Heart left ventricle (tissue), 16 donors: Measurements from ENCODE around the gene PIK3R1. TPM values are rescaled to one million over a fixed set of nuclear protein-coding genes. Genes with fewer than 3 reads are reported as not detected.

Experiments used
- ATAC-seq, 4 donors: fragments of 200-7000 bp; cut with Tn5 transposase; one replicate each; pipeline ENCODE4 v1.9.1; 2020 to 2022; ENCODE audit warnings: moderate library complexity in 4 of 4, mild to moderate bottlenecking in 3 of 4, moderate number of reproducible peaks in 1 of 4
- DNase-seq, 5 donors: peaks; one replicate each; pipeline ENCODE4 v3.0.0-alpha.2; 2020
- H3K27ac ChIP-seq, 12 donors: fragments of 200-600 bp; sonication (generic) in 4 of 12; one replicate each; pipeline versions ENCODE4 v1.5.0 to v1.8.0; 2016 to 2022; ENCODE audit warnings: mild to moderate bottlenecking in 2 of 12
- H3K27me3 ChIP-seq, 9 donors: fragments of 200-600 bp; sonication (generic) in 2 of 9; one replicate each; pipeline versions ENCODE4 v1.5.1 to v1.8.0; 2016 to 2022; ENCODE audit warnings: mild to moderate bottlenecking in 3 of 9
- H3K36me3 ChIP-seq, 9 donors: fragments of 200-600 bp; sonication (generic) in 2 of 9; one replicate each; pipeline versions ENCODE4 v1.5.0 to v1.8.0; 2018 to 2022; ENCODE audit warnings: mild to moderate bottlenecking in 2 of 9
- H3K4me1 ChIP-seq, 12 donors: fragments of 200-600 bp; sonication (generic) in 4 of 12; one replicate each; pipeline versions ENCODE4 v1.5.0 to v1.8.0; 2016 to 2022; ENCODE audit warnings: mild to moderate bottlenecking in 3 of 12
- H3K4me3 ChIP-seq, 12 donors: fragments of 200-600 bp; sonication (generic) in 4 of 12; one replicate each; pipeline versions ENCODE4 v1.5.0 to v1.8.0; 2017 to 2022; ENCODE audit warnings: mild to moderate bottlenecking in 9 of 12, moderate library complexity in 4 of 12
- H3K9me3 ChIP-seq, 12 donors: fragments of 200-600 bp; sonication (generic) in 4 of 12; one replicate each; pipeline versions ENCODE4 v1.5.0 to v1.8.0; 2016 to 2022; ENCODE audit warnings: mild to moderate bottlenecking in 1 of 12
- CTCF ChIP-seq, 12 donors: fragments of 200-600 bp; sonication (generic) in 4 of 12; IDR thresholded peaks; one replicate each; pipeline versions ENCODE4 v1.5.0 to v1.8.0; 2018 to 2022; ENCODE audit warnings: antibody characterized with exemption in 12 of 12, mild to moderate bottlenecking in 5 of 12
- POLR2A ChIP-seq, 2 donors: fragments of 450-650 bp; IDR thresholded peaks; one replicate each; pipeline ENCODE4 v1.6.1; 2017; ENCODE audit warnings: antibody characterized with exemption in 2 of 2, mild to moderate bottlenecking in 2 of 2, moderate library complexity in 2 of 2
- WGBS, 4 donors: extraction: QIAGEN DNeasy Blood & Tissue Kit in 2 of 4; methylation state at CpG; one replicate each; pipeline versions ENCODE4 v1.1.5 to v1.1.7; 2013 to 2018; 5-methylcytosine and 5-hydroxymethylcytosine counted together
- intact Hi-C, 10 donors: fragments of 100-400 bp; cut with DNase I; formaldehyde crosslinking; loops; one replicate each; pipeline versions ENCODE4 v1.11.1 to v1.14.2; 2022
- polyA plus RNA-seq, 2 donors: library from polyadenylated mRNA; stranded (reverse); fragments of 200-250 nt; gene quantifications; one replicate each; pipeline ENCODE4 v1.2.3, GENCODE V29; 2013
- total RNA-seq, 9 donors: library from RNA; depleted of rRNA in 2 of 9; stranded (reverse); fragments of >200 nt in 2 of 9; fragmentation: NEBNext Ultra II Directional in 3 of 9; extraction: Animal tissue kit (Norgen Biotek cat#: 25700) in 3 of 9; gene quantifications; one replicate each; pipeline versions ENCODE4 v1.1.0 to v1.2.4, GENCODE V29; 2016 to 2023
- donor health status: ischemic (EF 13 %, LVEDD 7.1; RV severe dilation, severe dysfunction).
- donor health status: healthy with polysubstance abuse.
- donor health status: DM: no; HTN: yes; CAD: no.
- donor health status: DM: no; HTN: no; CAD: no.
- donor health status: ischemic (EF 25% LVEDD 6.9; RV normal size, moderate dysfunction).
- donor health status: ischemic (EF 25% LVEDD 5.7; RV mildly dilated, moderate dysfunction).
- donor health status: healthy.
- donor health status: DM: yes; HTN: yes; CAD: no.
- donor health status: ischemic (EF 35%, LVEDD 5.7; RV mildly dilated, moderate dysfunction).
- donor health status: nonischemic (EF 11% LVEDD 7.7; RV severe dilation, severe dysfunction).
- donor health status: DM: yes; HTN: yes; CAD: no.
- donor health status: PGD.
- donor health status: ischemic (EF 29% LVEDD 5.4; RV normal size, mild dysfunction).
- donor health status: nonischemic (EF 23%, LVEDD 6.1; RV moderate dilation, normal function).

PIK3R1 gene
- total and polyA plus RNA-seq, 11 donors: 16.3 to 221 (median 102) TPM

- peak overlapping the region in 7 of 12 donors; percentile 15 to 95 (median 91) for H3K27ac ChIP-seq
- no peak overlapping the region for H3K4me3 ChIP-seq
- intact Hi-C loops: loop anchor here in 9 of 10 donors (1.0 to 10.0 kb wide), 9 partner anchors 173 to 721 kb away; no protein-coding TSS in a partner anchor
- 28 to 36% (median 30%) methylated on average over 4 of the region's 4 CpGs for WGBS, 4 donors
- H3K9me3 ChIP-seq: no peaks in the 10 kb centered on the region
- H3K4me1 ChIP-seq: peaks cover 8 to 79% (median 43%) of the 10 kb centered on the region in 12 donors
- ATAC-seq (no peak), DNase-seq (no peak)
- H3K27me3 ChIP-seq: no peaks in the 10 kb centered on the region
- H3K36me3 ChIP-seq: peaks cover 0 to 56% (median 38%) of the 10 kb centered on the region in 9 donors
- TF ChIP-seq CTCF (IDR thresholded peaks at IDR 0.05): peak; percentile 62 to 87 (median 76)
- TF ChIP-seq POLR2A (IDR thresholded peaks at IDR 0.05): no peak
These were observed 70.5 kb downstream of the PIK3R1 start for GRCh38 chr5:68285851-68286611.

GRCh38 chr5:68286612-68286912, 71.0 kb downstream of the PIK3R1 start:
- Histone ChIP-seq H3K4me1 (peaks cover 8 to 83% (median 47%) of the 10 kb centered on the region in 12 donors), H3K9me3 (no peaks in the 10 kb centered on the region), H3K4me3 (no peak overlapping the region), H3K27ac (peak overlapping the region in 10 of 12 donors; percentile 81 to 95 (median 92)), H3K36me3 (peaks cover 0 to 51% (median 33%) of the 10 kb centered on the region in 9 donors), H3K27me3 (no peaks in the 10 kb centered on the region)
- no peak for ATAC-seq
- peak in 1 of 12 donors; percentile 38 for TF ChIP-seq CTCF (IDR thresholded peaks at IDR 0.05)
- no peak for TF ChIP-seq POLR2A (IDR thresholded peaks at IDR 0.05)
- intact Hi-C loops: loop anchor here in 8 of 10 donors (1.0 to 10.0 kb wide), 9 partner anchors 172 to 721 kb away; no protein-coding TSS in a partner anchor
- DNase-seq: no peak
- WGBS, 4 donors: 23 to 43% (median 35%) methylated on average over 1 of the region's 1 CpG

GRCh38 chr5:68287631-68287975, 72.0 kb downstream of the PIK3R1 start:
- H3K27ac ChIP-seq: peak overlapping the region; percentile 81 to 95 (median 92)
- TF ChIP-seq POLR2A (IDR thresholded peaks at IDR 0.05) (no peak), CTCF (IDR thresholded peaks at IDR 0.05) (no peak)
- DNase-seq (no peak), ATAC-seq (no peak)
- H3K36me3 ChIP-seq: peaks cover 0 to 46% (median 28%) of the 10 kb centered on the region in 9 donors
- intact Hi-C loops: loop anchor here in 8 of 10 donors (1.0 to 10.0 kb wide), 7 partner anchors 171 to 720 kb away; no protein-coding TSS in a partner anchor
- no peaks in the 10 kb centered on the region for H3K27me3 ChIP-seq
- H3K9me3 ChIP-seq: no peaks in the 10 kb centered on the region
- H3K4me1 ChIP-seq: peaks cover 8 to 83% (median 54%) of the 10 kb centered on the region in 12 donors
- 24 to 31% (median 28%) methylated on average over 8 of the region's 8 CpGs for WGBS, 4 donors
- H3K4me3 ChIP-seq: peak overlapping the region in 10 of 12 donors; percentile 52 to 73 (median 63)

- H3K4me3 ChIP-seq: peak overlapping the region; percentile 32 to 73 (median 60)
- TF ChIP-seq CTCF (IDR thresholded peaks at IDR 0.05): peak in 1 of 12 donors; percentile 4
- TF ChIP-seq POLR2A (IDR thresholded peaks at IDR 0.05): no peak
- DNase-seq (peak; percentile 77 to 88 (median 80)), ATAC-seq (peak; percentile 78 to 89 (median 86))
- peaks cover 8 to 84% (median 56%) of the 10 kb centered on the region in 12 donors for H3K4me1 ChIP-seq
- peak overlapping the region; percentile 81 to 95 (median 92) for H3K27ac ChIP-seq
- peaks cover 0 to 46% (median 28%) of the 10 kb centered on the region in 9 donors for H3K36me3 ChIP-seq
- intact Hi-C loops: loop anchor here in 9 of 10 donors (1.0 to 10.0 kb wide), 7 partner anchors 171 to 719 kb away; no protein-coding TSS in a partner anchor
- no peaks in the 10 kb centered on the region for H3K27me3 ChIP-seq
- 0 to 1% (median 0%) methylated on average over 17 to 45 of the region's 45 CpGs for WGBS, 4 donors
- no peaks in the 10 kb centered on the region for H3K9me3 ChIP-seq
These were observed 72.6 kb downstream of the PIK3R1 start for GRCh38 chr5:68287976-68288706.
